ENCODE results near the gene POLE. TPM values are rescaled to one million over a fixed set of nuclear protein-coding genes. Genes with fewer than 3 reads are reported as not detected.
A peak's percentile ranks its signal among the peaks of the same experiment; 100 is the strongest.

The POLE gene
- total RNA-seq, 4 donors from 2014 or later: 58.3 to 198 (median 84.3) TPM

DNA sequence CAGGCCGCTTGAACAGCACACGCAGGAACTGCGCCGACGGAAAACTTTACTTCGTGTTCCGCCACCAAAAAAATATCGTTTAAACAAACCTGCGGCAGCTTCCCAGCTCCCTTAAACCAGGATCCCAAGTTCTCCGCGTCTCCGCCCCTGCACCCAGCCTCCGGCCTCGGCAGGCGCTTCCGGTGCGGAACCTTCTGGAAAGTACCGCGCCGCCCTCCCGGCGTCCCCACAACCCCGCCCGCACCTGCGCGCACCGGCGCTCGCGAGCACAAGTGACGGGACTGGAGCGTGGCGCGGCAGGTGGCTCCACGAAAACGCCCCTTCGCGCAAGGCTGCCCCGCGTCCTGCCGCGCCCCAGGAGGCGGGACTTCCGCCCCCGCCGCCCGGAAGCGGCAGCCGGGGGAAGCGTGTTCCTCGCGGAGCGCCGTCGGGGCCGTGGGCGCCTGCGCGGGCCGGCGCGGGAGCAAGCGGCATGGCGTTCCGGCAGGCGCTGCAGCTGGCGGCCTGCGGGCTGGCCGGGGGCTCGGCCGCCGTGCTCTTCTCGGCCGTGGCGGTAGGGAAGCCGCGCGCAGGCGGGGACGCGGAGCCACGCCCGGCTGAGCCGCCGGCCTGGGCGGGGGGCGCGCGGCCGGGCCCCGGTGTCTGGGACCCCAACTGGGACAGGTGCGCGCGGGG lies 23.4 kb upstream of the POLE start, which contains the start of gene PGAM5:
PGAM5 (plus strand) TSS at position 438 of the 675 bp plus-strand sequence; CDS start at position 473, 35 bp downstream.
- Histone ChIP-seq H3K4me1 (peaks cover 0 to 22% (median 4%) of the 10 kb centered on the region in 4 donors), H3K9me3 (peaks cover 0 to 5% (median 0%) of the 10 kb centered on the region in 4 donors), H3K27ac (peak within 1 kb of the TSS; percentile 86 to 90 (median 88)), H3K4me3 (peak within 1 kb of the TSS; percentile 73 to 98 (median 94)), H3K36me3 (peaks cover 0 to 7% (median 0%) of the 10 kb centered on the region in 3 donors), H3K27me3 (no peaks in the 10 kb centered on the region)
- TF ChIP-seq, protein P1, sequence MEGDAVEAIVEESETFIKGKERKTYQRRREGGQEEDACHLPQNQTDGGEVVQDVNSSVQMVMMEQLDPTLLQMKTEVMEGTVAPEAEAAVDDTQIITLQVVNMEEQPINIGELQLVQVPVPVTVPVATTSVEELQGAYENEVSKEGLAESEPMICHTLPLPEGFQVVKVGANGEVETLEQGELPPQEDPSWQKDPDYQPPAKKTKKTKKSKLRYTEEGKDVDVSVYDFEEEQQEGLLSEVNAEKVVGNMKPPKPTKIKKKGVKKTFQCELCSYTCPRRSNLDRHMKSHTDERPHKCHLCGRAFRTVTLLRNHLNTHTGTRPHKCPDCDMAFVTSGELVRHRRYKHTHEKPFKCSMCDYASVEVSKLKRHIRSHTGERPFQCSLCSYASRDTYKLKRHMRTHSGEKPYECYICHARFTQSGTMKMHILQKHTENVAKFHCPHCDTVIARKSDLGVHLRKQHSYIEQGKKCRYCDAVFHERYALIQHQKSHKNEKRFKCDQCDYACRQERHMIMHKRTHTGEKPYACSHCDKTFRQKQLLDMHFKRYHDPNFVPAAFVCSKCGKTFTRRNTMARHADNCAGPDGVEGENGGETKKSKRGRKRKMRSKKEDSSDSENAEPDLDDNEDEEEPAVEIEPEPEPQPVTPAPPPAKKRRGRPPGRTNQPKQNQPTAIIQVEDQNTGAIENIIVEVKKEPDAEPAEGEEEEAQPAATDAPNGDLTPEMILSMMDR (IDR thresholded peaks at IDR 0.05): peak in 1 of 6 experiments; percentile 15
- peak; percentile 56 to 82 for TF ChIP-seq POLR2A (IDR thresholded peaks at IDR 0.05)
- DNase-seq: peak; percentile 89 to 96 (median 95)

DNA sequence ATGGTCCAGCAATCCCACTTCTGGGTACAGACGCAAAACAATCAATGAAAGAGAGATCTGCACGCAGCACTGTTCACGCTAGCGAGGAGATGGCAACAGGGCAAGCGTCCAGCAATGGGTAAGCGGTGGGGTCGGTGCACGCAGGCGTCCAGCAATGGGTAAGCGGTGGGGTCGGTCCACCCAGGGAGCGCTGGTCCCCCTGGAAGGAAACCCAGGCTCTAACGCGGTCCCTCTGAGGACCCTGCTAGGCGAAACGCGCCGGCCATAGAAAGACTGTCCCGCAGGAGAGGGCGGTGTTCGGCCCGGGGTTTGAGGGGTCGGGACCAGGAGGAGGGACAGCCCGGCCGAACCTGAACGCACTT lies 22.9 kb upstream of the POLE start:
- peaks cover 0 to 2% (median 0%) of the 10 kb centered on the region in 3 donors for H3K36me3 ChIP-seq
- peak overlapping the region; percentile 73 to 98 (median 94) for H3K4me3 ChIP-seq
- peak overlapping the region; percentile 86 to 90 (median 88) for H3K27ac ChIP-seq
- H3K9me3 ChIP-seq: peaks cover 0 to 5% (median 0%) of the 10 kb centered on the region in 4 donors
- H3K4me1 ChIP-seq: peaks cover 0 to 22% (median 4%) of the 10 kb centered on the region in 4 donors
- no peaks in the 10 kb centered on the region for H3K27me3 ChIP-seq
- no peak for DNase-seq
- no peak for TF ChIP-seq POLR2A (IDR thresholded peaks at IDR 0.05)
- TF ChIP-seq, protein P1 (IDR thresholded peaks at IDR 0.05): no peak

- no peaks in the 10 kb centered on the region for H3K27me3 ChIP-seq
- H3K36me3 ChIP-seq: peaks cover 0 to 15% (median 0%) of the 10 kb centered on the region in 3 donors
- H3K4me1 ChIP-seq: peaks cover 0 to 22% (median 4%) of the 10 kb centered on the region in 4 donors
- peaks cover 0 to 5% (median 0%) of the 10 kb centered on the region in 4 donors for H3K9me3 ChIP-seq
- H3K4me3 ChIP-seq: no peak overlapping the region
- TF ChIP-seq, protein P1 (IDR thresholded peaks at IDR 0.05): no peak
- no peak for TF ChIP-seq POLR2A (IDR thresholded peaks at IDR 0.05)
- H3K27ac ChIP-seq: peak overlapping the region in 1 of 4 donors; percentile 25
- no peak for DNase-seq
Observed at GRCh38 chr12:132708150-132708549, 21.0 kb upstream of the POLE start.

DNA sequence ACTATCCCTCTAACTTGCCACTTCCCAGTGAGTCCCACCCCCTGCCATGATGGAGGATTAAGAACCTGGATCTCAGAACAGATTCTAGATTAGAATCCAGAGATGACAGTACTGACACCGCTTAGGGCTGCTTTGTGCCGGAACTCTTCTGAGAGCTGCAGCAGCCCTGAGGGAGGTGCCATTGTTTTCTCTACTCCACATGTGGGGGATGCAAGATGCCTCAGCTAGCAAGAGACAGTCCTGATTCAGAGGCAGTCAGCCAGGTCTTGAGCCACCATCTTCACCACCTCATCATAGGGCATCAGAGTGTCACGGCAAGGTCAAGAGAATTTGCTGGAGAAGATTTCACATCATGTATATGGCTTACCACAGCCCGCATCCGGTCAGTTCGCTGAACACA lies 20.1 kb upstream of the POLE start:
- H3K4me1 ChIP-seq: peaks cover 0 to 20% (median 4%) of the 10 kb centered on the region in 4 donors
- H3K36me3 ChIP-seq: peaks cover 0 to 23% (median 0%) of the 10 kb centered on the region in 3 donors
- H3K27ac ChIP-seq: no peak overlapping the region
- DNase-seq: no peak
- no peak overlapping the region for H3K4me3 ChIP-seq
- TF ChIP-seq, protein P1 (IDR thresholded peaks at IDR 0.05): no peak
- no peak for TF ChIP-seq POLR2A (IDR thresholded peaks at IDR 0.05)
- no peaks in the 10 kb centered on the region for H3K27me3 ChIP-seq
- peaks cover 0 to 5% (median 0%) of the 10 kb centered on the region in 4 donors for H3K9me3 ChIP-seq

- H3K27ac ChIP-seq: no peak overlapping the region
- no peak overlapping the region for H3K4me3 ChIP-seq
- peaks cover 0 to under 1% (median 0%) of the 10 kb centered on the region in 4 donors for H3K9me3 ChIP-seq
- no peak for DNase-seq
- TF ChIP-seq POLR2A (IDR thresholded peaks at IDR 0.05): no peak
- TF ChIP-seq, protein P1 (IDR thresholded peaks at IDR 0.05): no peak
- no peaks in the 10 kb centered on the region for H3K27me3 ChIP-seq
- H3K36me3 ChIP-seq: peaks cover 0 to 49% (median 0%) of the 10 kb centered on the region in 3 donors
- H3K4me1 ChIP-seq: no peaks in the 10 kb centered on the region
Observed at GRCh38 chr12:132703641-132704040, 16.5 kb upstream of the POLE start.

Data from Peyer's patch (tissue), 4 donors.